Psoas muscle (tissue), 8 donors: Measurements from ENCODE around the gene GOSR1. TPM values are rescaled to one million over a fixed set of nuclear protein-coding genes. Genes with fewer than 3 reads are reported as not detected.
"Not testable (repeated sequence)": the region's sequence is repeated elsewhere in the genome, so short reads cannot be mapped to it uniquely, and the experiment has no call there.

Experiments used
- ATAC-seq, 4 donors: fragments of 200-7000 bp; cut with Tn5 transposase; one replicate each; pipeline ENCODE4 v1.9.1; 2020; ENCODE audit warnings: moderate library complexity in 3 of 4, mild to moderate bottlenecking in 2 of 4
- DNase-seq, 2 donors: peaks; one replicate each; pipeline ENCODE4 v3.0.0-alpha.2; 2020
- H3K27ac ChIP-seq: fragments of 200-600 bp; one replicate; pipeline ENCODE4 v1.8.0; 2022
- H3K27me3 ChIP-seq, 3 donors: fragments of 200-600 bp in 1 of 3; one replicate each; pipeline versions ENCODE4 v1.6.1 to v1.8.0; 2013 to 2022; ENCODE audit warnings: low read length in 2 of 3, mild to moderate bottlenecking in 2 of 3, moderate library complexity in 1 of 3; ENCODE audit not compliant: insufficient read depth in 3 of 3
- H3K36me3 ChIP-seq, 2 donors: fragments of 200-600 bp in 1 of 2; one replicate each; pipeline versions ENCODE4 v1.6.1 to v1.8.0; 2013 to 2022; ENCODE audit warnings: low read depth in 1 of 2, mild to moderate bottlenecking in 1 of 2, moderate library complexity in 1 of 2; ENCODE audit not compliant: insufficient read depth in 1 of 2
- H3K4me1 ChIP-seq: fragments of 200-600 bp; one replicate; pipeline ENCODE4 v1.8.0; 2022
- H3K4me3 ChIP-seq: fragments of 200-600 bp; one replicate; pipeline ENCODE4 v1.8.0; 2022; ENCODE audit warnings: mild to moderate bottlenecking
- H3K9me3 ChIP-seq: fragments of 200-600 bp; one replicate; pipeline ENCODE4 v1.8.0; 2022
- CTCF ChIP-seq: fragments of 200-600 bp; IDR thresholded peaks from one replicate; pipeline ENCODE4 v1.8.0; 2022; ENCODE audit warnings: antibody characterized with exemption
- WGBS, 3 donors: extraction: QIAGEN DNeasy Blood & Tissue Kit; methylation state at CpG; one replicate each; pipeline versions ENCODE4 v1.1.6 to v1.1.7; 2013; 5-methylcytosine and 5-hydroxymethylcytosine counted together
- intact Hi-C, 2 donors: fragments of 100-400 bp; cut with DNase I; formaldehyde crosslinking; loops; one replicate each; pipeline versions ENCODE4 v1.11.0 to v1.14.2; 2022
- polyA plus RNA-seq, 3 donors: library from polyadenylated mRNA; stranded (reverse); fragments of 200-250 nt; gene quantifications; one replicate each; pipeline ENCODE4 v1.2.3, GENCODE V29; 2013
- total RNA-seq, 4 donors: library from RNA; stranded (reverse); fragmentation: NEBNext Ultra II Directional in 2 of 4; extraction: Animal tissue kit (Norgen Biotek cat#: 25700) in 2 of 4; gene quantifications; one replicate each; pipeline versions ENCODE4 v1.2.1 to v1.2.4, GENCODE V29; 2021 to 2023
- donor health status: healthy with polysubstance abuse.
- donor health status: DM: no; HTN: no; CAD: no; lungs with moderate emphysema.
- donor health status: Bipolar disorder and iron deficiency.
- donor health status: healthy.
- donor health status: DM: yes; HTN: yes; CAD: no.
- donor health status: DM: no; HTN: no; CAD: no.
- donor health status: DM: no; HTN: no; CAD: no.
- donor health status: DM: yes; HTN: yes; CAD: no.

The GOSR1 gene
- total and polyA plus RNA-seq, 7 donors = 10.0 to 38.2 (median 26.8) TPM

GRCh38 chr17:30556374-30557332, 79.4 kb downstream of the GOSR1 start:
- no peak for TF ChIP-seq CTCF
- H3K9me3 ChIP-seq = no peaks in the 10 kb centered on the region
- intact Hi-C loops = no loop called here
- H3K4me1 ChIP-seq = no peaks in the 10 kb centered on the region
- H3K27me3 ChIP-seq = no peaks in the 10 kb centered on the region
- ATAC-seq (no peak), DNase-seq (no peak)
- no peak overlapping the region for H3K27ac ChIP-seq
- 83% methylated on average over 26 of the region's 26 CpGs for WGBS, 3 donors
- H3K36me3 ChIP-seq = no peaks in the 10 kb centered on the region
- H3K4me3 ChIP-seq = no peak overlapping the region

- Histone ChIP-seq H3K4me3 (no peak overlapping the region), H3K36me3 (no peaks in the 10 kb centered on the region), H3K27me3 (no peaks in the 10 kb centered on the region), H3K27ac (no peak overlapping the region), H3K4me1 (no peaks in the 10 kb centered on the region), H3K9me3 (no peaks in the 10 kb centered on the region)
- 70 to 71% (median 70%) methylated on average over 8 of the region's 8 CpGs for WGBS, 3 donors
- no peak for DNase-seq
- TF ChIP-seq CTCF = no peak
- intact Hi-C loops = no loop called here
- no peak for ATAC-seq
These were observed 80.9 kb downstream of the GOSR1 start for GRCh38 chr17:30557916-30558685.

- H3K36me3 ChIP-seq = no peaks in the 10 kb centered on the region
- H3K9me3 ChIP-seq = no peaks in the 10 kb centered on the region
- 62 to 71% (median 68%) methylated on average over 20 to 22 of the region's 22 CpGs for WGBS, 3 donors
- no peak overlapping the region for H3K27ac ChIP-seq
- no peaks in the 10 kb centered on the region for H3K4me1 ChIP-seq
- DNase-seq = no peak
- no peak for TF ChIP-seq CTCF
- H3K4me3 ChIP-seq = no peak overlapping the region
- H3K27me3 ChIP-seq = no peaks in the 10 kb centered on the region
- intact Hi-C loops = no loop called here
- ATAC-seq = no peak
These were observed 81.7 kb downstream of the GOSR1 start for GRCh38 chr17:30558686-30559545.

- DNase-seq = no peak
- no peak for ATAC-seq
- intact Hi-C loops = no loop called here
- Histone ChIP-seq H3K27me3 (no peaks in the 10 kb centered on the region), H3K9me3 (no peaks in the 10 kb centered on the region), H3K36me3 (no peaks in the 10 kb centered on the region), H3K4me3 (no peak overlapping the region), H3K4me1 (no peaks in the 10 kb centered on the region), H3K27ac (no peak overlapping the region)
- WGBS, 3 donors = 84 to 88% (median 86%) methylated on average over 6 to 7 of the region's 7 CpGs
- no peak for TF ChIP-seq CTCF
These were observed 82.4 kb downstream of the GOSR1 start for GRCh38 chr17:30559656-30560055.

GRCh38 chr17:30560117-30561026, 83.2 kb downstream of the GOSR1 start:
- H3K27ac ChIP-seq, ATAC-seq, H3K4me3 ChIP-seq, H3K36me3 ChIP-seq, H3K27me3 ChIP-seq, DNase-seq, H3K9me3 ChIP-seq, intact Hi-C loops, H3K4me1 ChIP-seq: not testable (repeated sequence)
- 73 to 83% (median 83%) methylated on average over 8 of the region's 8 CpGs for WGBS, 3 donors

- H3K9me3 ChIP-seq, DNase-seq, intact Hi-C loops, H3K4me1 ChIP-seq, H3K27me3 ChIP-seq, H3K4me3 ChIP-seq, H3K27ac ChIP-seq, ATAC-seq, H3K36me3 ChIP-seq: not testable (repeated sequence)
- WGBS, 3 donors = 87 to 100% (median 100%) methylated on average over 1 of the region's 1 CpG
These were observed 84.6 kb downstream of the GOSR1 start for GRCh38 chr17:30561766-30562165.
